DOHH2 (cell line): Measurements from ENCODE around the gene SYAP1.

ENCODE experiments used
- H3F3A ChIP-seq: fragments of 200-600 bp; sonication (generic), shearing (Covaris generic); 2 replicates; pipeline ENCODE4 v1.6.0; 2016; ENCODE audit warnings: antibody characterized with exemption, mild to moderate bottlenecking; ENCODE audit not compliant: control insufficient read depth, insufficient read depth
- H3K27ac ChIP-seq: fragments of 200-600 bp; sonication (generic); 2 replicates; pipeline ENCODE4 v1.5.1; 2014; ENCODE audit warnings: low read depth, mild to moderate bottlenecking, low read length, moderate library complexity
- H3K27me3 ChIP-seq: fragments of 200-600 bp; sonication (generic); 2 replicates; pipeline ENCODE4 v1.6.1; 2014; ENCODE audit warnings: mild to moderate bottlenecking, low read length, mixed read lengths; ENCODE audit not compliant: control insufficient read depth
- H3K36me3 ChIP-seq: fragments of 200-600 bp; sonication (generic); 2 replicates; pipeline ENCODE4 v1.6.1; 2014; ENCODE audit warnings: mild to moderate bottlenecking, low read length, moderate library complexity, mixed read lengths; ENCODE audit not compliant: control insufficient read depth
- H3K4me1 ChIP-seq: fragments of 200-600 bp; sonication (generic); 2 replicates; pipeline ENCODE4 v1.6.1; 2014; ENCODE audit warnings: mild to moderate bottlenecking, low read length, mixed read lengths; ENCODE audit not compliant: control insufficient read depth
- H3K4me2 ChIP-seq: fragments of 200-600 bp; sonication (generic); 2 replicates; pipeline ENCODE4 v1.6.0; 2014; ENCODE audit warnings: mild to moderate bottlenecking, low read length, moderate library complexity
- H3K4me3 ChIP-seq: fragments of 200-600 bp; sonication (generic); 2 replicates; pipeline ENCODE4 v1.5.1; 2014; ENCODE audit warnings: mild to moderate bottlenecking, low read length, mixed read lengths
- H3K79me2 ChIP-seq: fragments of 200-600 bp; sonication (generic); 2 replicates; pipeline ENCODE4 v1.6.1; 2014; ENCODE audit warnings: mild to moderate bottlenecking, low read length, mixed read lengths; ENCODE audit not compliant: control insufficient read depth
- H3K9me2 ChIP-seq: fragments of 200-600 bp; sonication (generic); replicated peaks from 2 replicates; pipeline ENCODE4 v1.6.1; 2014; ENCODE audit warnings: mild to moderate bottlenecking, low read length, mixed read lengths; ENCODE audit not compliant: control insufficient read depth
- H3K9me3 ChIP-seq: fragments of 200-600 bp; sonication (generic); 2 replicates; pipeline ENCODE4 v1.6.1; 2014; ENCODE audit warnings: antibody characterized with exemption, low read length, mixed read lengths; ENCODE audit not compliant: control insufficient read depth, insufficient read depth
- H4K20me1 ChIP-seq: fragments of 200-600 bp; sonication (generic); 2 replicates; pipeline ENCODE4 v1.6.0; 2014; ENCODE audit warnings: low read depth, mild to moderate bottlenecking, antibody characterized with exemption, low read length, moderate library complexity; ENCODE audit not compliant: control insufficient read depth, insufficient read depth
- EZH2phosphoT487 ChIP-seq: fragments of 200-600 bp; sonication (generic); IDR thresholded peaks from 2 replicates; pipeline ENCODE4 v1.6.1; 2017; ENCODE audit warnings: borderline replicate concordance, mild to moderate bottlenecking, antibody characterized with exemption, low read length, moderate library complexity, mixed read lengths
- TF ChIP-seq, protein P1 (sequence below): fragments of 200-600 bp; sonication (generic); IDR thresholded peaks from one replicate; pipeline ENCODE4 v1.5.1; 2014; ENCODE audit warnings: antibody characterized with exemption, mild to moderate bottlenecking, low read depth, low read length; ENCODE audit not compliant: poor library complexity, severe bottlenecking

The SYAP1 gene

DNA sequence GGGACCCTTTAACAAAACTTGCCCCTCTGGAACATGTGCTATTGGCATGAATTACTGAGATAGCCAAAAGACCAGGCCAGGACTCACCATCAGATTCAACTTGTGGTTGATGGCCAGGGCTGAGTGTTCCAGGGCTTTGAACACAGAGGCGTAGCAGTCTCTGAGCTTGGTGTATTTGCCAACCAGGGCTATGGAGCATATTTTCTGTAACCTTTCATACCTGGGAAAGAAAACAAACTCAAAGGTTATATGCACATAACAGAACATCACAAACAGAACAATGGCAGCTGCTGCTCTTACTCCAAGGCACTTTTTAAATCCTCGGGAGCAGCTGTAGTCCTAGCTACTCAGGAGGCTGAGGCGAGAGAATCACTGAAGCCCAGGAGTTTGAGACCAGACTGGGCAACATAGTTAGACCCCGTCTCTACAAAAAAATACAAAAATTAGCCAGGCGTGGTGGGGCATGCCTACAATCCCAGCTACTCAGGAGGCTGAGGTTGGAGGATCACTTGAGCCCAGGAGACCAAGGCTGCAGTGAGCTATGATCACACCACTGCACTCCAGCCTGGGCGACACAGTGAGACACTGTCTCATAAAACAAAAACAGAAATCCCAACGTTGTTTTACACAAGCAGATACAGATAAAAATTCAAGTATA lies 36.3 kb upstream of the SYAP1 start:
- Histone ChIP-seq H3K9me3 (no peaks in the 10 kb centered on the region), H3F3A (no peaks in the 10 kb centered on the region), H3K4me2 (no peak overlapping the region), H3K79me2 (no peaks in the 10 kb centered on the region), H3K9me2 (no peaks in the 10 kb centered on the region), H3K4me3 (no peak overlapping the region), H3K27me3 (no peaks in the 10 kb centered on the region), H4K20me1 (no peaks in the 10 kb centered on the region), H3K36me3 (peaks cover 34% of the 10 kb centered on the region), H3K4me1 (no peaks in the 10 kb centered on the region), H3K27ac (no peak overlapping the region)
- TF ChIP-seq, protein P1, sequence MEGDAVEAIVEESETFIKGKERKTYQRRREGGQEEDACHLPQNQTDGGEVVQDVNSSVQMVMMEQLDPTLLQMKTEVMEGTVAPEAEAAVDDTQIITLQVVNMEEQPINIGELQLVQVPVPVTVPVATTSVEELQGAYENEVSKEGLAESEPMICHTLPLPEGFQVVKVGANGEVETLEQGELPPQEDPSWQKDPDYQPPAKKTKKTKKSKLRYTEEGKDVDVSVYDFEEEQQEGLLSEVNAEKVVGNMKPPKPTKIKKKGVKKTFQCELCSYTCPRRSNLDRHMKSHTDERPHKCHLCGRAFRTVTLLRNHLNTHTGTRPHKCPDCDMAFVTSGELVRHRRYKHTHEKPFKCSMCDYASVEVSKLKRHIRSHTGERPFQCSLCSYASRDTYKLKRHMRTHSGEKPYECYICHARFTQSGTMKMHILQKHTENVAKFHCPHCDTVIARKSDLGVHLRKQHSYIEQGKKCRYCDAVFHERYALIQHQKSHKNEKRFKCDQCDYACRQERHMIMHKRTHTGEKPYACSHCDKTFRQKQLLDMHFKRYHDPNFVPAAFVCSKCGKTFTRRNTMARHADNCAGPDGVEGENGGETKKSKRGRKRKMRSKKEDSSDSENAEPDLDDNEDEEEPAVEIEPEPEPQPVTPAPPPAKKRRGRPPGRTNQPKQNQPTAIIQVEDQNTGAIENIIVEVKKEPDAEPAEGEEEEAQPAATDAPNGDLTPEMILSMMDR: no peak

DNA sequence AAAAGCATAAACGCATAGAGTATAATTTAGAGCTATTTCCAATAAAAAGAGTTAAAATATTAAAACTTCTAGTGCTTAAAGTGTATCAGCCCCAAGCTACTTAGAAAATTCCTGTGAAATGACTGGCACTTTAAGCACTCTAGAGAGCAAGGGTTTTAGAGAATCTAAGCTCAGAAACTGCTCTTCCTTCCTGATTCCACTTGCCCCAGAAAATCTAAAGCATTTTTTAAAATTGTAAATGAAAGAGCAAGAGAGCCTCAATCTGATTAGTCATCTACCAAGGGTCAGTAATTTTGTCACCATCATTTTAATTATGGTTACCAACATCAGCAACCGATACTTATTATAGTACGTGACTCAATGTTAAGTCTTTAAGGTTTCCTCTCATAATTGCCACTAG lies 31.9 kb upstream of the SYAP1 start:
- H3K4me1 ChIP-seq: no peaks in the 10 kb centered on the region
- H3K27me3 ChIP-seq: no peaks in the 10 kb centered on the region
- H3K4me3 ChIP-seq: no peak overlapping the region
- no peaks in the 10 kb centered on the region for H4K20me1 ChIP-seq
- H3K9me2 ChIP-seq: no peaks in the 10 kb centered on the region
- H3F3A ChIP-seq: no peaks in the 10 kb centered on the region
- no peaks in the 10 kb centered on the region for H3K9me3 ChIP-seq
- TF ChIP-seq EZH2phosphoT487: no peak
- TF ChIP-seq, protein P1: no peak
- H3K79me2 ChIP-seq: no peaks in the 10 kb centered on the region
- H3K27ac ChIP-seq: no peak overlapping the region
- H3K4me2 ChIP-seq: no peak overlapping the region
- peaks cover 48% of the 10 kb centered on the region for H3K36me3 ChIP-seq

DNA sequence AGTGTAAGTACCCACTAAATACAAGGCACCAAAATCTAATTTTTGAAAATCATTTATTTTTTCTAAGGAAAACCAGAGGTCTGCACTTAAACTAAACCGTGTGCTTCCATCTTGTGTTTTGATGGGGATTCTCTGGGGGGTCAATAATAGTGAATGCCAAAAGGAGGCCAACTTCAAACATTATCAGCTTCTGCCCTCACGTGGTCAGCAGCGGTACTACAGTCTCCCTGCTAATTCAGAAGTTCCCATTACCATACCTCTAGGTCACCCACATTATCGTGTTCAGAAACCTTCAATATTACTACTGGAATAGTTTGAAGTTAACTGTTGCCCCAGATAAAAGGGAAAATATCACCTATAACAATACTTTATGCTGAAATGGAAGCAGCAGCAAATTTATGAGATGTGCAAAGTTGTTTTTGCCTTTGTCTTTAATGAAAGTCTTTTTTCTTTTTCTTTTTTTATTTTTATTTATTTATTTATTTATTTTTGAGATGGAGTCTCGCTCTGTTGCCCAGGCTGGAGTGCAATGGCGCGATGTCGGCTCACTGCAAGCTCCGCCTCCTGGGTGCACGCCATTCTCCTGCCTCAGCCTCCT lies 24.2 kb upstream of the SYAP1 start:
- H4K20me1 ChIP-seq: no peaks in the 10 kb centered on the region
- H3K4me2 ChIP-seq: no peak overlapping the region
- no peaks in the 10 kb centered on the region for H3K27me3 ChIP-seq
- H3K9me3 ChIP-seq: no peaks in the 10 kb centered on the region
- TF ChIP-seq, protein P1: peak; percentile 64
- TF ChIP-seq EZH2phosphoT487: no peak
- no peak overlapping the region for H3K27ac ChIP-seq
- no peaks in the 10 kb centered on the region for H3K4me1 ChIP-seq
- peaks cover 7% of the 10 kb centered on the region for H3K79me2 ChIP-seq
- H3K9me2 ChIP-seq: no peaks in the 10 kb centered on the region
- peaks cover 51% of the 10 kb centered on the region for H3K36me3 ChIP-seq
- H3K4me3 ChIP-seq: no peak overlapping the region
- 0 out of 2 replicates have a peak, but pooled peaks cover 5% of the 10 kb centered on the region for H3F3A ChIP-seq
